IPS-18a (cell line): ENCODE data around the gene LMNA.

Source experiments
- H3K27ac ChIP-seq: one replicate; pipeline ENCODE4 v1.5.1; 2013; ENCODE audit warnings: low read length
- H3K27me3 ChIP-seq: one replicate; pipeline ENCODE4 v1.6.1; 2013; ENCODE audit warnings: mild to moderate bottlenecking, low read length; ENCODE audit not compliant: control insufficient read depth, insufficient read depth
- H3K36me3 ChIP-seq: one replicate; pipeline ENCODE4 v1.6.1; 2013; ENCODE audit warnings: low read depth, low read length; ENCODE audit not compliant: control insufficient read depth
- H3K4me1 ChIP-seq: one replicate; pipeline ENCODE4 v1.6.1; 2013; ENCODE audit warnings: low read depth, low read length; ENCODE audit not compliant: control insufficient read depth
- H3K4me3 ChIP-seq: one replicate; pipeline ENCODE4 v1.5.1; 2013; ENCODE audit warnings: low read length
- H3K9ac ChIP-seq: one replicate; pipeline ENCODE4 v1.6.1; 2013; ENCODE audit warnings: mild to moderate bottlenecking, low read length, moderate library complexity
- H3K9me3 ChIP-seq: one replicate; pipeline ENCODE4 v1.6.1; 2013; ENCODE audit warnings: low read depth, low read length; ENCODE audit not compliant: control insufficient read depth

The LMNA gene

GRCh38 chr1:156083800-156084790, 30.4 kb upstream of the LMNA start:
- Histone ChIP-seq H3K4me1 (peaks cover 32% of the 10 kb centered on the region), H3K4me3 (peak overlapping the region; percentile 95), H3K36me3 (no peaks in the 10 kb centered on the region), H3K9me3 (no peaks in the 10 kb centered on the region), H3K9ac (peak overlapping the region; percentile 83), H3K27me3 (no peaks in the 10 kb centered on the region), H3K27ac (peak overlapping the region; percentile 22)

- Histone ChIP-seq H3K36me3 (no peaks in the 10 kb centered on the region), H3K9ac (no peak overlapping the region), H3K27me3 (no peaks in the 10 kb centered on the region), H3K9me3 (no peaks in the 10 kb centered on the region), H3K4me3 (no peak overlapping the region), H3K27ac (no peak overlapping the region), H3K4me1 (peaks cover 24% of the 10 kb centered on the region)
Measured at GRCh38 chr1:156086256-156086662, 28.3 kb upstream of the LMNA start.

DNA sequence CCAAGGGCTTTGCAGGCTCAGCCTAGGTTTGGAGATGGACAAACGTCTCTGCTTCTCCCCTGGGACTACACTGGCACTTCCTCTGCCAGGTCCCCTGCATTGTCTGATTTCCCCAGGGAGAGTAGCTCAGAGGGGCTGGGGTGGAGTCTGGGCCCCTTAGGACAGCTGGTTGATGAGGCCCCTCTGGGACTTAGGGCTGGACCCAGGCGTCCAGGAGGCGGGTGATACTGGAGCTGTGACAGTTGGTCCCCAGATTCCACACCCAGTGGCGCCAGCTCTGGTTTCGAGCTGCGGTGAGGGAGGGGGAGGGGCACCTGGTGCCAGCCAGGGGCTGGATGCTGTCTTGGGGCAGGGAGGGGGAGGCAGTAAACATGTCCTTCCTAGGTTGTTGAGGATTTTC, 24.8 kb upstream of the LMNA start:
- H3K36me3 ChIP-seq, result peaks cover 8% of the 10 kb centered on the region
- H3K27me3 ChIP-seq, result no peaks in the 10 kb centered on the region
- H3K4me3 ChIP-seq, result no peak overlapping the region
- no peak overlapping the region for H3K9ac ChIP-seq
- no peak overlapping the region for H3K27ac ChIP-seq
- no peaks in the 10 kb centered on the region for H3K9me3 ChIP-seq
- peaks cover 12% of the 10 kb centered on the region for H3K4me1 ChIP-seq

DNA sequence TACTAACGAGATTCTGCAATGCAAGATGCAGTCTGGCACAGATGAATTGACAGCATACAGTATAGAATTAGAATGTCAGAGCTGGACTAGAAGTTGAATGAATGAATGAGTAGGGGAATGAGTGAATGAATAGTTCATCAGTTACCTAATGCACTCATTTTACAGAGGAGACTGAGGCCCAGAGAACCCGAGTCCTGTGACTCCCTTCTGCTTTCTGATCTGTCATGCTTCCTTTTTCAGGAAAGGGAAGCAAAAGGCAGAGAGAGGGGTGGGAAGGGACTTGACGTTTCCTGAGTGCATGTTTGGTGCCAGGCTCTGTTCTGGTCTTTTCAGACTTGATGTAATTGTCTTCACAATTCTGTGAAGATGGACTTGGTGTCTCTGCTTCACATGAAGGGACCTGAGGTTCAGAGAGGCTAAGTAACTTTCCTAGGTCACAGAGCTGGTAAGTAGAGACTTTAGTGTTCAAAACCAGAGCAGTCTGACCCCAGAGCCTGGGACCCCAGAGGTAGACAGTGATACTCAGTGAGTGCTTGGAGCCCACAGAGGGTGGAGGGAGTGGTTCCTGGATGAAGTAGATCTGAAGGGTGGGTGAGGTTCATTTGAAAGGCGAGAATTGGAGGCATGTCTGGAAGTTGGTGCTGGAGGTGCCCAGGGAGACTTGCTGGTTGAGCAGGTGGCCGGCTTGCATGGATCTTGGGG, 24.2 kb upstream of the LMNA start:
- Histone ChIP-seq H3K9me3 (no peaks in the 10 kb centered on the region), H3K4me1 (peaks cover 7% of the 10 kb centered on the region), H3K27ac (no peak overlapping the region), H3K27me3 (no peaks in the 10 kb centered on the region), H3K4me3 (no peak overlapping the region), H3K9ac (no peak overlapping the region), H3K36me3 (peaks cover 8% of the 10 kb centered on the region)

GRCh38 chr1:156090840-156091188, 23.7 kb upstream of the LMNA start:
- no peak overlapping the region for H3K27ac ChIP-seq
- H3K9me3 ChIP-seq, result no peaks in the 10 kb centered on the region
- H3K4me1 ChIP-seq, result peaks cover 3% of the 10 kb centered on the region
- peaks cover 8% of the 10 kb centered on the region for H3K36me3 ChIP-seq
- no peaks in the 10 kb centered on the region for H3K27me3 ChIP-seq
- no peak overlapping the region for H3K4me3 ChIP-seq
- no peak overlapping the region for H3K9ac ChIP-seq

DNA sequence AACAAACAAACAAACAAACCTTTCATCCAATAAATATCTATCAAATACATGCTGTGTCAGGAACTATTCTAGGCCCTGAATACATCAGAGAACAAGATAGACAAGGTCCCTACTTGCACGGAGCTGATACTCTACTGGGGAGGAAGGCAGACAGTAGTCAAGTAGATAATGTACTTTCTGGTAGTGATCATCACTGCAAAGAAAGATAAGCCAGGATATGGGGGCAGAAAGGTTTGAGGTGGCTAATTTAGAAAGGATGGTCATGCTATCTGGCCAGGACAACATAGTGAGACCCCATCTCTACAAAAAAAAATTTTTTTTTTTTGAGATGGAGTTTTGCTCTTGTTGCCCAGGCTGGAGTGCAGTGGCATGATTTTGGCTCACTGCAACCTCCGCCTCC, 22.9 kb upstream of the LMNA start:
- Histone ChIP-seq H3K9me3 (no peaks in the 10 kb centered on the region), H3K4me3 (no peak overlapping the region), H3K36me3 (peaks cover 8% of the 10 kb centered on the region), H3K9ac (no peak overlapping the region), H3K4me1 (peaks cover 4% of the 10 kb centered on the region), H3K27ac (no peak overlapping the region), H3K27me3 (no peaks in the 10 kb centered on the region)

GRCh38 chr1:156095906-156096508, 18.5 kb upstream of the LMNA start:
- Histone ChIP-seq H3K4me3 (no peak overlapping the region), H3K36me3 (peaks cover 10% of the 10 kb centered on the region), H3K27ac (no peak overlapping the region), H3K27me3 (no peaks in the 10 kb centered on the region), H3K9me3 (no peaks in the 10 kb centered on the region), H3K4me1 (peaks cover 7% of the 10 kb centered on the region), H3K9ac (no peak overlapping the region)

DNA sequence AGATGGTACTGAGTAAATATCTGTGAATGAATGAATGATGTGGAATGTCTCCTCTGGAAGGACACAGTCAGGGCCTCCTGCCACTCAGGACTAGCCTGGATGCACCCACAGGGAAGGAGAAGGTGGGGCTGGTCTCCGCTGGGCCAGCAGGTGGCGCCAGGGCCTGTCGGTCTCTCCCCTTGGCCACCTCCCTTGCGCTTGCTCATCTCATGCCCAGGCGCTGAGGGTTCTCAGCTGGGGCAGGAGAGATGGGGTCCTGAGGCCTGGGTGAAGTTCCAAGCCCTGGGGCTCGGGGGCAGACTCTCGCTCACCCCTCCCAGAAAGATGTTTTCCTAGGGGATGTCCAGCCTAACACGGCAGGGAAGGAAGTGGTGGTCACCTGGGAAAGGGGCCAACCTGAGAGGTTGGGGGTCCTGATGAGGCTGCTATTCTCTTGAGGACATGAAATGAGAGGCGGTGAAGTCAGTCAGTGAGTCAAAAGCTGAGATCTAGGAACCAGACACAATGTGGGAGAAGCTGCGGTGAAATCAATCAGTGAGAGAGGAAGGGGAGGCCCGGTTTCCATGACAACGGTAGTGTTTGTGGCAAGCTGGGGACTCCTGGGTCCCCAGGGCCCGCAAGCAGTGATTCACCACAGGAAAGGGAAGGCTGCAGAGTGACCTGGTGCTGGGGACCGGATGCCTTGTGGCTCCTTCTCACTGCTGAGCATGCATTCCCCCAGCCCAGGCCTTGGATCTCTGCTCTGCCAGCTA, 17.7 kb upstream of the LMNA start:
- no peak overlapping the region for H3K4me3 ChIP-seq
- H3K4me1 ChIP-seq, result peaks cover 7% of the 10 kb centered on the region
- H3K27ac ChIP-seq, result no peak overlapping the region
- H3K9me3 ChIP-seq, result no peaks in the 10 kb centered on the region
- H3K36me3 ChIP-seq, result peaks cover 10% of the 10 kb centered on the region
- no peak overlapping the region for H3K9ac ChIP-seq
- no peaks in the 10 kb centered on the region for H3K27me3 ChIP-seq

DNA sequence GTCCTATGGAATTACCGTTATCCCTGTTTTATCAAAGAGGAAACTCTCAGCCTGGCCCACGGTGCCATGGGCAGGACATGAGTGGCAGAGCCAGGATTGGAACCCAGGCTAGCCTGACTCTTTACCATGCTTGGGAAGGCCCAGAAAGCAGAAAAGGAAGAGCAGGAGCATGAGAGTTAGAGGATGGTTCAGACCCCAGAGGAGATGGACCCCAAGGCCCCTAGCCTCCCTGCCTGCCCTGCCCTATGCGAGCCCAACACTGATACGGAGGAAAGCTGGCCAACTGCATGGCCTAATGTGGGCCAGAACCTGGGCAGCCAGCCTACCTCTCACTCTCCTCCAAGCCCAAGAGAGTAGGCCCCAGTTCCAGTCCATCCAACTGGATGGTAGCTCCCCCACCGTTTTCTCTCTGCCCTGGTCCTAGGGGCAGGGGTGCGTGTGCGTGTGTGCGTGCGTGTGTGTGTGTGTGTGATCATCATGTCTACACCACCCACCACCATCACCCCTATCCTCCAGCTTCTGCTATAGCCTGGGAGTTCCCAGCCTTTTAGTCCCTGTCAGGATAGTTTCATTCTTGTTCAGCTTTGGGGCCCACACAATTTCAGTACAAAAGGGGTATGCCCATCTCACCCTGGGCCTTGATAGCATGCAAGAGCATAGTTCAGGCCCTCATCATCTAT, 16.9 kb upstream of the LMNA start:
- H3K4me3 ChIP-seq, result no peak overlapping the region
- H3K27ac ChIP-seq, result no peak overlapping the region
- H3K9me3 ChIP-seq, result no peaks in the 10 kb centered on the region
- peaks cover 10% of the 10 kb centered on the region for H3K36me3 ChIP-seq
- peaks cover 7% of the 10 kb centered on the region for H3K4me1 ChIP-seq
- no peaks in the 10 kb centered on the region for H3K27me3 ChIP-seq
- no peak overlapping the region for H3K9ac ChIP-seq

DNA sequence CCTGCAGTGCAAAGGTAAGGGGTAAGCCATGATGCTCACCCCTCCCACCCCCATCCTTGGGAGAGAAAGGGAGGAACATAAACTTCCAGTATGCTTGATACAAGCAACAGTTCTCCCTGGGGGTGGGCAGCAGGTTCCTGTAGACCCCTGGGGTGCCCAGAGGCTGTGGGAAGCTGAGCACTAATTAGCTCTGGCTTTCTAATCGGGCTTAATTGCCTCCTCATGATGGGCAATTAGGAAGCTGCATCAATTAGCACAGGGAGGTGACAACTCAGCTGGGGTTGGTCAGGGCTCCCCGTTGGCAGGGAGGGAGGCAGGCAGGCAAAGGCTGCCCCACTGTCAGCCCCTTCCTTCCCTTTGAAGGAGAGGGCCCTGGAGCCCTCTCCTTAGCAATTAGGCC, 15.7 kb upstream of the LMNA start:
- Histone ChIP-seq H3K4me1 (peaks cover 15% of the 10 kb centered on the region), H3K27ac (no peak overlapping the region), H3K9ac (no peak overlapping the region)

More for the DNA sequence above, 15.7 kb upstream of the LMNA start:
- Histone ChIP-seq H3K4me3 (no peak overlapping the region), H3K9me3 (no peaks in the 10 kb centered on the region), H3K27me3 (no peaks in the 10 kb centered on the region), H3K36me3 (peaks cover 6% of the 10 kb centered on the region)
